Measurements from ENCODE around the gene WASHC4.
"Not testable (repeated sequence)": the region's sequence is repeated elsewhere in the genome, so short reads cannot be mapped to it uniquely, and the experiment has no call there.

The WASHC4 gene

DNA sequence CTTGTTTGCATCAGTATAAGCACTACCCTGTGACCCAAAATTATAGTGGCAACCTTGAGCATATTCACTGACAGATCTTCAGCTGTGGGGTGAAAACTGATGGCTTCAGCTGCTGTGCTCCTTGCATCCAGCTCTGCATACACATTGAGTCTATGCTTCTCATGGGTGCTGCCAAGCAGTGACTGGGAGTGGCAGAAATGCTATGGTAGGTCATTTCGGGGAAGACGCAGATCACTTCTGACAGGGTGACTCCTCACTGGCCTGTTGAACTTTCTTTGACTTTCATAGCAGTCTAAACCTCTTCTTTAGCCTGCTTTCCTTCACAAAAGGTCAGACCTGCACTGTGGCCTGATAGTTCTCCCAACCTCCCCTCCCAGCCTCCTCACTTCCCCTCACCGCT, 17.7 kb upstream of the WASHC4 start:
- no peak for DNase-seq

DNA sequence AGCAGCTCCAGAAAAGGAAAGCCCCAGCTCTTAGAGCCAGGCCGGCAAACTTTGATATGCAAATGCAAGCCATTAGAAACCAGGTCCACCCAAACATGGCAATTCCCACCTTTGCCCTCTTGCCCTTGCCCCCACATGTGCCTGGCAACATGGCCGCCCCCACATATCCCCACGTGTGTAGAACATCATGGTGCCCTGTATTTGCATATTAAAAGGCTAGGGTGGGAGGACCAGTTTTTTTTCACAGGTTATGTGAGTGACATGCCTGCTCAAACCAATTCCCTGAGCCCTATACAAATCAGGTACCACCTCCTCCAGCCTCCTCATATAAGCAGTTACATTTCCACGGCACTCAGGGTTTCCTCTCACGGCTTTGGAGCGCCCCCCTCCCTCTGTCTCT, 17.2 kb upstream of the WASHC4 start:
- DNase-seq, result no peak

DNA sequence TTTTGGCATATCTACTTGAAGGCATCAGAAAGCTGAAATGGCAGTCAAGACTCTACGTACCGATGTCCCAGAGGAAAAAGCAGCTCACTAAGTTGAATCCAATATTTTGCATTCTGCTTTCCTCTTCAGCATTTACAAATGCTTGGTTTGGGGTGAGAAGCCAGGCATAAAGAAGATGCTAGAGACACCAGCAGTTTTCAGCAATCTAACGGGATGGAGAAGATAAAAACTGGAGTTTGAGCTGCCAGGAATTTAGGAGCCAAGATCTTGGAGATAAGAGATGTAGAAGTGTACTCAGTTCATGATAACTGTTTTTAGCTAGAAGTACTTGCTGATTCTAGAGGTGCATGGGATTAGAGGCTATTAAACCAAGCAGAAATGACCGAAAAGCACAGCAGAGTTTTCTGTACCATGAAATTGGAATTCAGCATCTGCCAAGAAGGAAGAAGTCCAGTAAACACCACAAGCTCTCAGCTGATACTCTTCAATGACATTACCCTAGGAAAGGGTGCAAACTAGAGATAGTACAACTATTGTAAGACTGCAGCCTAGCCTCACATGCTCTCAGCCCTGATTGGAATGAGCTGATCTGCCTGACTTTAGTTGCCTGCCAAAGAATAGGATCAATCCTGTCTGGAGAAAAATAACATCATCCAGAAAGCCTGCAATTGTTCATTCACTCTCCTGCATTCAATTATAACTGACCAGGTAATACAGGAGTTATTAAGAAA, 15.9 kb upstream of the WASHC4 start:
- no peak for DNase-seq

DNA sequence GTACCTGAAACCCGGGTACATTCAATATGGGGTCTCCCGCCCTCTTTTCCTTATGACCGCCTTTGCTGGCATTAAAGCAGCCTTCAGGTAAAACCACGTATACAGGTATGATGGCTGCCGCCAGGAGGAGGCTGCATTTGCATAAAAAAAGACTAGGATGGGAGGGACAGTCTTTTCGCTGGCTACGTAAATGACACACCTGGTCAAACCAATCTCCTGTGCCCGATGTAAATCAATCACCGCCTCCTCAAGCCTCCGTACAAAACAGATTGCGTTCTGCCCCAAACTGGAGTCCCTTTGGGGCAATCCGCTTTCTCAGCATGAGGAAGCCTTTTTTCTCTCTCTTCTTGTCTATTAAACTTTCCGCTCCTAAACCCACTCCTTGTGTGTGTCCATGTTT, 15.2 kb upstream of the WASHC4 start:
- no peak for DNase-seq

DNA sequence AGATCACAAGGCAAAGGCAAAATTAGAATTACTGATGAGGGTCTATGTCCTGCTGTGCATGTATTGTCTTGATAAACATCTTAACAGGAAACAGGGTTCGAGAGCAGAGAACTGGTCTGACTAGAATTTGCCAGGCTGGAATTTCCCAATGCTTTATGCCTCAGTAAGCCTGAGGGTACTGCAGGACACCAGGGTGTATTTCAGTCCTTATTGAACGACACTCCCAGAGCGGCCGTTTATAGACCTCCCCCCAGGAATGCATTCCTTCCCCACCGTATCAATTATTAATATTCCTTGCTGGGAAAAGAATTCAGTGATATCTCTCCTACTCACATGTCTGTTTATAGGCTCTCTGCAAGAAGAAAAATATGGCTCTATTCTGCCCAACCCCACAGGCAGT, 12.2 kb upstream of the WASHC4 start:
- DNase-seq, result not testable (repeated sequence)

DNA sequence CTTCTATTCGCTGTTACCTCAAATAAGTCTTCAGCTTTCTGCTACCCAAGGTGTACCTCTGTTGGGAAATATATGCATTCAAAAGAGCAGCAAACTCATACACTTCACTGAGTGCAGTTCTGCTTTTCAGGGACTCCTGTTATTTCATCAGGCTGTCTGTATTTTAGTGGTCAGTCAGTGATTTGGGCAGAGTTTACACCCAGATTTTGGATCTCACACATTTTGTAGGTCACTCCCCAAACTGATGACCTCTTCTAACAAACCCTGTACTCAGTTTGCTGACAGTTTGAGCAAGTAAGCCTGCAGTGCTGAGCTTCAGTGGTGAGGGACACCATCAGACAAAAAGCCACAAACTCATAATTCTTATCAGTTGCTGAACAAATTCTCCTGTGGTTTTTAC, 8.2 kb upstream of the WASHC4 start:
- no peak for DNase-seq

DNA sequence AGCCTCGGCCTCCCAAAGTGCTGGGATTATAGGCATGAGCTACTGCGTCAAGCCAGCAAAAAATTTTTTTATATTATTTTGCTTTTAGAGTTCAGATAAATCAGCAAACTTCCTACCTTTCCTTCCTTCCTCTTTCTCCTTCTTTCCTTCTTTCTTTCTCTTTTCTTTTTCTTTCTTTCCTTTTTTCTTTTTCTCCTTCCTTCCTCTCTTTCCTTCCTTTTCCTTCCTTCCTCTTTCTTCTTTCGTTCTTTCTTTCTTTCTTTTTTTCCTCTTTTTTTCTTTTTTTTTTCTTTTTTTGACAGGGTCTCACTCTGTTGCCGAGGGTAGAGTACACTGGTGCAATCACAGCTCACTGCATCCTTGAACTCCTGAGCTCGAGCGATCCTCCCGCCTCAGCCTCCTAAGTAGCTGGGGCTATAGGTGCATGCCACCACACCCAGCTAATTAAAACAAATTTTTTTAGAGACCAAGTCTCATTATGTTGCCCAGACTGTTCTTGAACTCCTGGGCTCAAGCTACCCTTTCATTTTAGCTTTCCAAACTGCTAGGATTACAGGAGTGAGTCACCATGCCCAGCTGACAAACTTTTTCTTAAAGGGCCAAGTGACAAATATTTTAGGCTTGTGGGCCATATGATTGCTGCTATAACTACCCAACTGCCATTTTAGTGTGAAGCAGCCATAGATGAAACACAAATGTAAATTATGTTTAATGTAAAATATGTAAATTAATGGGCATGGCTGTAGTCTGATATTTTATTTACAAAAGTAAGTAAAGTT, 7.1 kb upstream of the WASHC4 start:
- DNase-seq, result no peak

DNA sequence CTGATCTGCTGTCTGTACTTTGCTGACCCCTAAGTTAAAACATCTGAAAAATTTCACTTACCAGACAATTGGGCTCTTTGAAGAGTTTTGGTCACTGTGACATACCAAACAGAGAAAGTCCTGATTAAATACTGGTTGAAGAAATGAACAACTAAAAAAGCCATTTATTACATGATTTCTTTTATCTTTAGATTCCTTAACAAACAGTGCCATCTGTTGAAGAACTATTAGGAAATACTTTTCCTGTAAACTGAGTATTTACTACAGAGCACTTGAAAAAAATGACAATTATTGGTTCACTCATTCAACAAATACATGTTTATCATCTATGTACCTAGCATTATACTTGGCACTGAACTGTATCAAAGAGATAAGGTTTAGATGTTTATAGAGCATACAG, 6.5 kb upstream of the WASHC4 start:
- DNase-seq, result no peak

DNA sequence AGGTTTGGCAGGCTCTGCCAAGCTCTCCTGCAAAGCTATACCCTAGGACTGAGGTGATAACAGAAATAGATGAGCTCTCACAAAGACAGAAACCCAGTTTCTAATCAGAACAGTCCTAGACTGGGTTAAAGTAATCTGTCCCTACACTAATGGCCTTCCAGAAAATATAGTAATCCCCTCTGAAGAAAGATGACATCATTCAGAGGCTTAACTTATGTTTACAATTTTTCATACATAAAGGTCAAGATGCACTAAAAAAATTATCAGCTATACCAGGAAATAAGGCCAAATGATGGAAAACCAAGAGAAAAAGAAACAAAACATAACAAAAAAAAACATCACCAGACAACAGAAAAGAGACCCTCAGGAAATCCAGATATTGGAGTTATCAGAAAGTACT, 4.9 kb upstream of the WASHC4 start:
- DNase-seq, result no peak

DNA sequence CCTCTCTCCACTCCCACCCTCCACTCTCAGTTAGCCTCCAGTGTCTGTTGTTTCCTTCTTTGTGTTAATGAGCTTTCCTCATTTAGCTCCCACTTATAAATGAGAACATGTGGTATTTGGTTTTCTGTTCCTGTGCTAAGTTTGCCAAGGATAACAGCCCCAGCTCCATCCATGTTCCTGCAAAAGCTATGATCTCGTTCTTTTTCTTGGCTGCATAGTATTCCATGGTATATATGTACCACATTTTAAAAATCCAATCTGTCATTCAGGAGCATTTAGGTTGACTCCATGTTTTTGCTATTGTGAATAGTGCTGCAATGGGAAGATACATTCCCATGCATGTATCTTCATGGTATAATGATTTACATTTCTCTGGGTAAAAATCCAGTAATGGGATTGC, 2.8 kb upstream of the WASHC4 start:
- DNase-seq, result no peak

DNA sequence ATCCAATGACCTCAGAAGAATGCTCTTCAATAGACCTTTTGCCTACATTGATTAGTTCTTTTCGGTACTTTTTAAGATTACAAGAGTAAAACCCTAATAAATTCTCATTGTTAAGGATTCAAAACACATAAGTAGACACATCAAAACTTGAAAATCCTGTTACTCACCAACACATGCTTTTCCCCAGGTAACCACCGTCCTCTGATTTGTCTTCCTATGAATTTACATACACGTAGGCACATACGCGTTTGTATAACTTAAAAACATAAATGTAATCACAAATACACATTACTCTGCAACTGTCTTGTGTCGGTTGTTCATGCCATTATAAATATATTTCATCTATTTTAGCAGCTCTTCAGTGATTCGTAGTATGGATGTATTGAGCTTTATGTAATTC, 910 bp upstream of the WASHC4 start:
- no peak for DNase-seq

DNA sequence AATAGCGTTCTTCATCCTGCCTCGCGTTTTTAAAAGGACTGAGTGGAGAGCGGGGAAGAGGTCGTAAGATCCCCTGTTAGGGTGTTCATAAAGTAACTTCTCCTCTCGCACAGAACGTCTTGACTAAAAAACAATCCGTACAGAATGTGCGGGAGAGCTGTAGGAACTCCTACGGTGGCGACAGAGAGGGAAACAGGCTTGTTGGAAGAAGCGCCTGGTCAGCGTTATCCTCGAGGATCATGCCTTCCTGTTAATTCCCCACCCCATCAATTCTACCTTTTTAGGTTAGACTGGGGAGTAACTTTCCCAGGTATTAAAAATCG, 399 bp upstream of the WASHC4 start:
- DNase-seq, result peak in 6 of 56 donors; percentile 26 to 85 (median 48)

DNA sequence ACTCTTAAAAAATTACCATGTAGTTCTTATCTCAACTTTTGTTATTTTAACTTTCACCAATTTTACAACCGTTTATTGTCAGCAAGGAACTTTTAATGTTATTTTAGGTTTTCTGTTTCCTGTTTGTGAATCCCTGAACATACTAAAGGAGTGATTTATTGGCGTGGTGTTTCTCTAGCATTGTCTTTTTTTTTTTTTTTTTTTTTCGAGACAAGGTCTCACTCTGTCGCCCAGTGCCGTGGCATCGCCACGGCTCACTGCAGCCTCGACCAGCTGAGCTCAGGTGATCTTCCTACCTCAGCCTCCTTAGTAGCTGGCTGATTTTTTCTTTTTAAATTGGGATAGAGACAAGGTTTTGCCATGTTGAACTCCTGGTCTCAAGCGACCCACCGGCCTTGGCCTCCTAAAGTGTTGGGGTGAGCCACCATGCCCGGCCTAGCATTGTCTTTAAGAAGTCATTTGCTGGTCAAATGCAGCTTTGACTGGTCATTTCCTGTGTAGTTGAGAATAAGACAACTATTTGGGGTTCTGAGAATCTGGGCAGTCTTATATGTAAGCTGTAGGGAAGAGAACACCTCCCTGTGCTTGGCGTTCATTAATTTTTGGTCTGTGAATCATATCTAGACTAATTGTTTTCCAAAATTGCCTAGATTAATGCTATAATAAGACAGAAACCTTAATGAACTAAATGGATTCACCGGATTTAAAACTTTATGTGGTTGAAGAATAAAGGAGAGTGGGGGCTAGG, 2.1 kb downstream of the WASHC4 start:
- DNase-seq, result no peak

DNA sequence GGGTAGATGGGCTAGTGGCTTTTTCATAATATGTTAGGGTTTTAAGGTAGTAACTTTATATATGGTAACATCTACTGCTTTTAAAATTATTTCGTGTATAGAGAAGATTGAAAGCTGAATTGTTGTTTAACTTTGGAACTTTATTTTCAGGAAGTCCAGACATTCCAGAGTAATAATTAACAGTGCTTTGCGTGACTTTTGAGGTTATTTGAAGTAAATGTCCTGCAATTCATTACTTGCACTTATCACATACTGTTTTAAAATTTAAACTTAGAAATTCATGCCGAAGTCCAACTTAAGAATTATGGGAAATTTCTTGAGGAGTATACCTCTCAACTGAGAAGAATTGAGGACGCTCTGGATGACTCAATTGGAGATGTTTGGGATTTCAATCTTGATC, 3.3 kb downstream of the WASHC4 start:
- no peak for DNase-seq

DNA sequence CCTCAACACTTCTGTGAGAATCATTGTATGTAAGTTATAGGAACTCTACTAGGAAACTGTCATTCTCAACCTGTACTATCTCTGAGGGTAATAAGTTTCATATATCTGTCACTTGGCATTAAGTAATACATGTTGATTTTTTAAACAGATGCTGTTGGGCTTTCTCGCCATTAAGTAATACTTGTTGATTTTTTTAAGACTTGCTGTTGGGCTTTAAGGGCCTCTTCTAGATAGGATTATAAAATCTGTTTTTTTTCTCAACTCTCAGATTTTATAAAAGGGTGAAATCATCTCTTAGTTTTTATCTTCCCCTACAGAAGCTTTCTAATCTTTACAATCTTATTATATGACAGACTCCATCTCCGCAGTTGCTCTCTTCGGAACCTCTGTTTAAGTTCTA, 5.6 kb downstream of the WASHC4 start:
- no peak for DNase-seq

DNA sequence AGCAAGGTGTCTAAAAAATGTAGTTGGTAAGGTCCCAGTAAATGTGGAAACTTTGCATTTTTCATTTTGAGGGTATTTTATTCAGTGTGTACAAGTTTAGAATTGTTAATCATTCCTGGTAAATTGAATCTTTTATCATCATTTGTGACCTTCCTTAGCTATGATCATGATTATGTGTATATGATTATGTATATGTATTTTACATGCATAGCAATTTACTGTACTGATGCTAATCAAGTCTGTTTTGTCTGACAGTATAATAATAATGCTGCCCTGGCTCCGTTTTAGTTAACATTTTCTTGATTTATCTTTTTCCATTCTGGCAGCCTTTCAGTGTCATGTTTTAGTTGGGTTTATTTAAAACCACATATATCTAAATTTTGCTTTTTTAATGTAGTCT, 9.4 kb downstream of the WASHC4 start:
- DNase-seq, result no peak

DNA sequence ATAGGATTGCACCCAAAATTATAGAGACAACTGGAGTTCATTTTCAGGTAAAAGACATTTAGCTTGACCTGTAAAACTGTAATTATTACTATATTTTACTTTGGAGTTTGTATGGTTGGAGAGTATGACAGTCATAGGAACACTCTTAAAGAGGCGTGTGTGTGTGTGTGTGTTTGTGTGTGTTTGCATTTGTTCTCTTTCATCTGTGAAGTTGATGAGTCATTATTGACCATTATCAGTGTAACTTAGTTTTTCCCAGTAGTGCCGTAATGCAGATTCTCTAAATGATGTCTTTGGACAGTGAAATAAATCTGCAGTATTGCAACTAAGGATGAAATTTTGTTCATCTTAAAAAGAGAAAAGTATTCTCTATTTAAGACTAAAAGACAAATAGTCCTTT, 13.0 kb downstream of the WASHC4 start:
- no peak for DNase-seq

DNA sequence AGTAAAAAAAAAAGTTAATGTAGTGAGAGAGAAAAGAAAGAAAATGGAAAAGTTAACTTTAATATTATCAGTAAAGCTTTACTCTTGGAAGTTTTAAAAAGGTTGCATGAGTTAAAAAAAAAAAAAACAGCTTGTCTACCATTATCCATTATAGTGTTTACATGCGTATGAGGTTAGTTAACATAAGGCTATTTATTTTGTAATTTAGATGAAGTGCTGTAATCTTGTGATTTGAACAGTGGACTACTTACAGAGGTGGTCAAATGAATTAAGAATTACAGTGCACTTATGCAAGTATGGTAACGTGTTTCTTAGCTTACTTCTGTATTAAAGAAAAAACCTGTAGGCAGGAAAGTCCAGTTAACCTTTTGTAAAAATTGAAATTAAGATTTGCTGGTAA, 30.7 kb downstream of the WASHC4 start:
- no peak for DNase-seq

DNA sequence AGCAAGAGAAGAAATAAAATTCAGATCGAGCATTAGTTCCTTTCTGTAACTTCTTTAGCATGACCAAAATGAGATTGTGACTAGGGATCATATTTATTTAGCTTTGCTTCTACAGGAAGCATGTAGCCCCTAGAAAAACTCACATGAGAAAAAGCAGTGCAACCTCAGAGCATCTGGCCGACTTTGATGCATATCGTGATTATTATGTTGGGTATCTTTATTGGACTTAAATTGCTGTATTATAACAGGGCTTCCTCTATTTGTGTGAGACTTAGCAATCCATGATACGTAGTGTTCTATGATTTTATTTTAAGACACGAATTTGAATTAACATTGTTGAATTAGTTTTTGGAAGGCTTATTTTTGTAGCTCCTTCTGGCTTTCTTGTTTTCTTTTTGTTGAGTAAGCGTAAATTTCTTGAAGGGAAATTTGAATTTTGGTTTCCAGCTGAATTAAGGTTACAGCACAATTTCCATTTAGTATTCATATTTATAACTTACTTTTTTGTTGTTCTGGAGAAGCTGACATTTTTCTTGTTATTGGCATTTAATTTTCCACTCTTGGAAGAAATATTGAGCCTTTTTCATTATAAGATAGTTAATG, 33.9 kb downstream of the WASHC4 start:
- no peak for DNase-seq

DNA sequence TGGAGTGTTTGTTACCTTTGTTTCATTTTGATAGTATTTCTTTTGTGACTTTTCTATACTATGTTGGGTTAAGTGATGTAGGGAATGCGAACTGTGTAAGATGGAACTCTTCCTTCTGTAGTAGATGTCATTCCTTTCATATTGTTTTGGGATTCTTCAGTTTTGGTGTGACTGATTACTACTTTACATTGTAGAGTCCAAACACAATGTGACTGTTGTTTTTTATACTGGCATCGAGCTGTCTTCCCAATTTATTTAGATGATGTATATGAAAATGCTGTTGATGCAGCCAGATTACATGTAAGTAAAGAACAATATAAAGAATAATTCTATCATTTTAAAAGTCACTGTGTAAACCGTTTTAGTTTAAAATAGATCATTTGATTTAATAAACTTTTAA, 34.7 kb downstream of the WASHC4 start:
- no peak for DNase-seq

DNA sequence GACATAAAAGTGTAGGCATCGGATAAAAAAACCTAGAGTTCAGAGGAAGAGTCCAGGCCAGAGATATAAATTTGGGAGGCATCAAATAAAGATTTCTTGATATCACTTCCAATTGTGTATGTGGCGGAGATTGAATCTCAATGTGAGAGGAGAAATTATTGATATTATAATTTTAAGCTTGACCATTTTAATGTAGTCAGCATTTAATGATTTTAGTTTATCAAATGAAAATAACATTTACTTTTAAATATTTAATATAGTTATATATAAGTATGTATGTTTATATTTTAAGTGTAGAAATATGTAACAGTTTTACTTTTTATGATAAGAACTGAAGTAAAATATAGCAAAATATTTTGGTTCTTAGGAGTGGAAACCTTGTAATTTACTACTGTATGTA, 48.7 kb downstream of the WASHC4 start:
- DNase-seq, result no peak

DNA sequence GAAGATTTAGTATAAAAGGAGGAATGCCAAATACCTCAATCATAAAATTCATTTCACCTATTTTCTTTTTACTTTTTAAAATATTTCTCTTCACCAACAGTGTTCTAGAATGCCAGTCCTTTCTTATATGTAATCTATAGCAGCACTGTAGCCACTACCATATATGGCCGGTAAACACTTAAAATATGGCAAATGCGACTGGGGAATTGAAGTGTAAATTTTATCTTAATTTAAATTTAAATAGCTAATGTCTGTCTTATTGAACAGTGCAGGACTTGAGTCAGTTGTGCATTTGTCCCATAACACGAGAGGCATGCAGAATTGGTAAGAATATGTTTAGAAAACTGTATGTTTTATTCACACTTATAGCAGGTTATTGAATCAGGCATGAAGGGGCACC, 50.1 kb downstream of the WASHC4 start:
- no peak for DNase-seq
